IPS-11a (cell line): ENCODE measurements around the gene GPBP1L1.
"Not testable (repeated sequence)": the region's sequence is repeated elsewhere in the genome, so short reads cannot be mapped to it uniquely, and the experiment has no call there.

ENCODE experiments used
- H3K4me3 ChIP-seq: one replicate; pipeline ENCODE4 v1.5.1; 2013; ENCODE audit warnings: low read depth, low read length, control low read depth

GPBP1L1 gene, protein sequence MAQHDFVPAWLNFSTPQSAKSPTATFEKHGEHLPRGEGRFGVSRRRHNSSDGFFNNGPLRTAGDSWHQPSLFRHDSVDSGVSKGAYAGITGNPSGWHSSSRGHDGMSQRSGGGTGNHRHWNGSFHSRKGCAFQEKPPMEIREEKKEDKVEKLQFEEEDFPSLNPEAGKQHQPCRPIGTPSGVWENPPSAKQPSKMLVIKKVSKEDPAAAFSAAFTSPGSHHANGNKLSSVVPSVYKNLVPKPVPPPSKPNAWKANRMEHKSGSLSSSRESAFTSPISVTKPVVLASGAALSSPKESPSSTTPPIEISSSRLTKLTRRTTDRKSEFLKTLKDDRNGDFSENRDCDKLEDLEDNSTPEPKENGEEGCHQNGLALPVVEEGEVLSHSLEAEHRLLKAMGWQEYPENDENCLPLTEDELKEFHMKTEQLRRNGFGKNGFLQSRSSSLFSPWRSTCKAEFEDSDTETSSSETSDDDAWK

DNA sequence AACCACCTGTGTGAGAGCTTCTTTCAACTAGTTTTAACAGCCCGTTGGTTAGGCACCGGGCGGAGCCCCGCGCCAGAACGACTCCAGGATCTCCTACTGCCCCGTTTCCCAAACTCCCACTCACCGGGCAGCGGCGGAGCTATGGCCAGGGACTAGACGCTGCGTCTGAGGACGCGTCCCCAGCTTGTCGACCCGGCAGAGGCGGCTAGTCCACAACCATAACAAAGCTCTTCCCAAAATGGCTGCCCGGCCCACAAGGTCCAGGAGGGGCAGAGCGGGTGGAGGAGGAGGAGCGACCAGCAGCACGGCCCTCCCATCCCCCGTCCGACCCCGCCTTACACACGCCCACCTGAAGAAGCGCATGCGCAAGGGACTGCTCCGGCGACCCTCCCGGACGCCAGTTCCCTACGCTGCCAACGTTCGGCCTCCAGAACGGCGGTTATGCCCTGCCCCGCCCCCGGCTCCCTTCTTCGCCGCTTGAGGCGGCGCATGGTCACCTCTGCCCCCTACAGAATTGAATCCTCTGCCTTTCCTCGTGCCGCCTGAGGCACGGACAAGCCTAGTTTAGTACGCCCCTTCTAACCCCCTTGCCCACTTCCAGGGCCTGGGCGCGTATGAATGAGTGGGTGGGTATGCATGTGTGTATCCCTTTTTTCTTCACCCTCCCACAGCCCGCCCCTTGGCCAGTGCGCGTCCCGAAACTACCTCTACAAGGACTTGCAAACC, at the start of gene GPBP1L1:
GPBP1L1 (minus strand) TSS at position 246 of the 726 bp plus-strand sequence. CDS start 27,446 bp downstream, outside the sequence.
- peak within 1 kb of the TSS; percentile 96 for H3K4me3 ChIP-seq

GRCh38 chr1:45730780-45731319, 44.5 kb upstream of the GPBP1L1 start:
- H3K4me3 ChIP-seq, result no peak overlapping the region

DNA sequence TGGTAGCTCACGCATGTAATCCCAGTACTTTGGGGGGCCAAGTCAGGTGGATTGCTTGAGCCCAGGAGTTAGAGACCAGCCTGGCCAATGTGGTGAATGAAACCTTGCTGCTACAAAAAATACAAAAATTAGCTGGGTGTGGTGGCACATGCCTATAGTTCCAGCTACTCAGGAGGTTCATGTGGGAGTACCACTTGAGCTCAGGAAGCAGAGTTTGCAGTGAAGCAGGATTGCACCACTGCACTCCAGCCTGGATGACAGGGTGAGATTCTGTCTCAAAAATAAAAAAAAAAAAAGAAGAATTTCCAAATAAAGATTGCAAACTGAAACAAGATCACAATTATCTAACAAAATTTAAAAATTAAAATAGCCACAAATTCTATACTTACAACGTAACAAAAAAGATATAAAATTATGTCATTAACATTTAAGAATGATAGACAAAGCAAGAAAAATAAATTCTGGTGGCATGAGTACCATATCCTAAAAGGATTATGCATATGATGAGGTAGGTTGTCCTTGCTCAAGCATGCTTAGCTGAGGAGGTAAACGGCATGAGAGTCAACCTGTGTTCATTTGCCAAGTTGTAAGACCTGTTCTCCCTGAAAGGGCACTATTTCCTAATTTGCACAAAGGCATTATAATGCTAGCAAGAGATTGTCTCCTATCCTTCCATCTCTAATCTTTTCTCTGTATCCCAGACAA, 43.9 kb upstream of the GPBP1L1 start:
- H3K4me3 ChIP-seq, result no peak overlapping the region

GRCh38 chr1:45726007-45726406, 39.7 kb upstream of the GPBP1L1 start:
- not testable (repeated sequence) for H3K4me3 ChIP-seq

DNA sequence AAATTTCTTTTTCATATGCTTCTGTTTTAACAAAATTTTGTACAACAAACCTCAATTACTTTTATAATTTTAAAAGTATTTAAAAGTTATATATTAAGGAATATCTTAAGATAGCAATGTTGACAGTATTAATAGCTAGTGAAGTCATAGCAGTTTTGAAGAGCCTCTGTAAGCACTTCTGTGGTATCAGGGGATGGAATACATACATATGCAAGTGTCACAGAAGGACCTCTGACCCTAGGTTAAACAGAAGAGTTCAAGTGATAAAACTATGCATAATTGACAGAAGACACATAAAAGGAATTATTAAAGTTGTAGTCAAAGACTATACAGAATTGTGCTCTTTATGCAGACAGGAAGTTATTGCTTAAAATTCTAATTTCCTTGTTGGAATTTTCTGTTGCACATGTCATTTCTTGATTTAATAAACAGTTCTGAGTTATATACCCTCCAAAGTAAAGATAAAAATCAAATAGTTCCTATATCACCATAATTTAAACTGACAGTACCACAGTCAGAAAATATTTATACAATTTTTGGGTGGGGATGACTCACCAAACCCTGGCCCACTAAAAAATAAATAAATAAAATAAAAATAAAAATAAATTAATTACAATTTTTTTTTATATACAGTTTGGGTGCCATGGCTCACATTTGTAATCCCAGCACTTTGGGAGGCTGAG, 37.1 kb upstream of the GPBP1L1 start:
- no peak overlapping the region for H3K4me3 ChIP-seq

DNA sequence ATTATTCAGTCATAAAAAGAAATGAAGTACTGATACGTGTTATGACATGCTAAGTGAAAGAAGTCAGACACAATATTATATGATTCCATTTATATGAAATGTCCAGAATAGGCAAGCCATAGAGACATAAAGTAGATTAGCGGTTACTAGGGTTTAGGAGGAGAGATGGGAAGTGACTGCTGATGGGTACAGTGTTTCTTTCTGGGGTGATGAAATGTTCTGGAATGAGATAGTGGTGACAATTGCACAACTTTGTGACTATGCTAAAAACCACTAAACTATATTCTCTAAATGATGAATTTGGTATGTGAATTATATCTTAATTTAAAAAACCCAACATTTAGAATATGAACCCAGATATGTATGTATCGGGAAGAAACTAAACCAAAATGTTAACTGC, 36.5 kb upstream of the GPBP1L1 start:
- H3K4me3 ChIP-seq, result no peak overlapping the region

DNA sequence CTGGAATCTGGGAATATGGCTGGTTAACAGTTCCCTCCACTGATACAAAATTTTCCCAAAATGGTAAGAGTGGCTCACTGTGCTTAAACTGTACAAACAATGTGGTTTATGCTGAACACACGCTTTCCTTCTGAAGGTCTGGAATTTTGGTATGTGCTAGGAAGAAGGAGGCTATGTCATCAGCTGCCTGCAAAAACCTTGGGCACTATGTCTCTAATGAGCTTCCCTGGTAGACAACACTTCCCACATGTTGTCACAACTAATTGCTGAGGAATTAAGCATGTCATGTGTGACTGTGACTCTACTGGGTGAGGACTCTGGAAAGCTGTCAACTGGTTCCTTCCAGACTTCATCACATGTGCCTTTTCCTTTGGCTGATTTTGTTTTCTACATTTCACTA, 34.9 kb upstream of the GPBP1L1 start:
- H3K4me3 ChIP-seq, result no peak overlapping the region

- no peak overlapping the region for H3K4me3 ChIP-seq
These were observed 32.0 kb upstream of the GPBP1L1 start for GRCh38 chr1:45718289-45718688.

GRCh38 chr1:45717386-45717785, 31.1 kb upstream of the GPBP1L1 start:
- H3K4me3 ChIP-seq, result not testable (repeated sequence)

DNA sequence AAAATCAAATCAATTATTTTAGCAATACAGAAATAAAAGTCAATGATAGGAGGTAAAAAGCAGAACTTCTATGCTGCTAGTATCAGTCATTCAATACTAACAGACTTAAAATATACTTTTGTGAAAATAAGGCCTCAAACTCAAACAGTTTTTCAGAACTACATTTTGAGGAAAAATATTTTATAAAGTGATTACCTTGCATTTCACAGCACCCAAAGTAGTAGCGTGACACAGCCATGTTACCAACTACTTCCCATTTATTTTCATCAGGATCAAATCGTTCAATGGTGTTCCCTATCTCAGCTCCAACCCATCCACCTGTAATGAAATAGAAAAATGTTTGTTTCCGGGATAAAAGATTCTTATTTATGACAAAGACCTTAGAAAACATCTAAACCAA, 30.4 kb upstream of the GPBP1L1 start:
- H3K4me3 ChIP-seq, result no peak overlapping the region

DNA sequence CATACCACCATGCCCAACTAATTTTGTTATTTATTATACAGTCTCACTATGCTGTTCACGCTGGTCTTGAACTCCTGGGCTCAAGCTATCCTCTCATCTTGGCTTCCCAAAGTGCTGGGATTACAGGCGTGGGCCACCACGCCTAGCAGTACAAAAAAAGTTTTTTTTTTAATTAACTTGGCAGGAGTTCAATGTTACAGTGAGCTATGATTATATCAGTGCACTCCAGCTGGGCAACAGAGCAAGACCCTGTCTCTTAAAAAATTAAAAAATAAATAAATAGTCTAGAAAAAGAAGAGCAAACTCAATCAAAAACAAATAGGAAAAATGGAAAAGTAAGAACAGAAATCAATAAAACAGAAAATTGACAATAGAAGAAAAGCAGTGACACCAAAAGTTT, 27.4 kb upstream of the GPBP1L1 start:
- no peak overlapping the region for H3K4me3 ChIP-seq

GRCh38 chr1:45704637-45705036, 18.3 kb upstream of the GPBP1L1 start:
- H3K4me3 ChIP-seq, result no peak overlapping the region

DNA sequence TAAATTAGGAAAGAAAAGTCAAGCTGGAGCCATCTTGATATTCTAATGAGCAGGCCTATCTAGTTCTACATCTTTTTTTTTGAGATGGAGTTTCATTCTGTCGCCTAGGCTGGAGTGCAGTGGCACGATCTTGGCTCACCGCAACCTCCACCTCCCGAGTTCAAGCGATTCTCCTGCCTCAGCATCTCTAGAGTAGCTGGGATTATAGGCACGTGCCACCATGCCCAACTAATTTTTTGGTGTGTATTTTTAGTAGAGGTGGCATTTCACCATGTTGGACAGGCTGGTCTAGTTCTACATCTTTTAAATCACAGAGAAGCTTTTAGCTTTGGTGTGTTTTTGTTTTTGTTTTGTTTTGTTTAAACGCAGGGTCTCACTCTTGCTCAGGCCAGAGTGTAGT, 8.5 kb upstream of the GPBP1L1 start:
- H3K4me3 ChIP-seq, result no peak overlapping the region

- not testable (repeated sequence) for H3K4me3 ChIP-seq
These were observed 7.5 kb upstream of the GPBP1L1 start for GRCh38 chr1:45693811-45694210.

DNA sequence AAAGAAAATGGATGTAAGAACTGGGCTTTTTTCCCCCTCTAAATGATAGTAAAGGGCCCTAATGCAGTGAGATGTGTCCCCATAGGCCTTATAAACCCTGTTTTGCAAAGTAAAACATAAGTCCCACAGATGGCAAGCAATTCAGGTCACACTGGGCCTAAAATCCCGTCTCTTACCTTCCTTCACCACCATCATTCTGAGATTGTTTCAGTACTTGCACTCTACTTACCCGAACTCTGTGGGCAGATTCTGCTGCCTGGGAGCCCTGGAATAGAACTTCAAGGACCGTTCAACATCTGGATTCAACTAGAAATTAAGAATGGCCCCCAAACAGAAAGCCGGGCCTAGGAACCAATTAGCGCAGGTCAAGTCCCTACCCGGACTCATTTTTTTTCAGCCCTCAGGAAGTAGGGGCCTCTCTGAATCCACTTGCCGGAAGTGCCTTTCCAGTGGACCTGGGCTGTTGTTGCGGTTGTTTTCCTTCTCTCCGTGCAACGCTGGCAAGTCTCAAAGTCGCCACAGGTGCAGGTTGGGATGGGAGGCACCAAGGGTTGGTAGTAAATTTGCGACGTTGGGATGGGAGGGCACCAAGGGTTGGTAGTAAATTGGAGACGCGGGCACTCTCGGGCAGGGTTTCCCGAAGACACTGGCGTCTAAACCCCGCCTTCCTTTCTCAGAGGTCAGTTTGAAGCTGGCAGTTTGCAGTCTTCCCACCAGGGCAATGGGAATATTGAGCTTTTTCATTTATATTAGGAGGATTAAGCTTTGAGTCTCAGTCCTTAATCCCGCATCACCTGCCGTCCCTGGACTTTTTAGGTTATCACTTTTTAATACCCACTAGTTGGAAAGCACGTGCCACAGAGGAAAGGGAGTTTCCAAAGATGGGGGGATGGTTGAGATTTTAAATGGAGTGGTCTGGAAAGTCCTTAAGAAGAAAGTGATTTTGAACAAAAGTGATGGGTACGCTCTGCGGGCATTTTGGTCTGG, 1.7 kb upstream of the GPBP1L1 start, which contains the start of gene TMEM69:
TMEM69 (plus strand) TSS at position 428 of the 987 bp plus-strand sequence. CDS start 2,888 bp downstream, outside the sequence.
- peak within 1 kb of the TSS; percentile 96 for H3K4me3 ChIP-seq

DNA sequence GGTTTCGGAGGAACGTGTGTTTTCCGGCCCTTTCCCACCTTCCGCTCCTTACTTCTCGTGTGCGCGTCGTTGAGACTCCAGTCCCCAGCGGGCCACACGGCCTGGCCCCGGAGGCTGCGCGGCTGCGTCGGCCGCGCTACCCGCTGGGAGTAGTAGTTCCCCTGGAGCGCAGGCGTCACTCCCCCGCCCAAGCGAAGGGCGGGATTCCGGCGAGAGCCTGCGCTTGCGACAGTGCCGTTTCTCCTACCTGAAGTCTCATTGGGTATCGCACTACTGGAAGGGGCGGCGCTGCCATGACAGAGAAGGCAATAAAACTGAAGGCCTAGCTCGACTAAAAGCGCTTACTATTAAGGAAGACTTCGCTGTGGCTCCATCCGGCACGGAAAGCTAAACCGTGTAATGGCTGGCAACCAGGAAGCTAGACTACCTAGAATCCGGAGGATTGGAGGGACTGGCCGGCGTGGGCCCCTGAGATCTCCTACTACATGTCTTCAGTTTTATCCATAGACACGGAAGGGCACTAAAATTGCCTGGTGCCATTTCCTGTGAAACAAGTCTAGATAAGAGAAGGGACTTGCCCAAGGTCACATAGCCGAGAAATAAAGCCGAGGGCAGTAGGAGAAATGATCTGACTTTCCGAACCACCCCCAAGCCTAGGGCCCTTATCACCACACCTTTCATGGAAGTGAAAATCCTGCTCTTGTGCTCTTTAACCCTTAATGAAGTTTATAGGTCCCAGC, 851 bp upstream of the GPBP1L1 start:
- peak overlapping the region; percentile 96 for H3K4me3 ChIP-seq

GRCh38 chr1:45686015-45686287, 382 bp downstream of the GPBP1L1 start:
- peak overlapping the region; percentile 96 for H3K4me3 ChIP-seq

- H3K4me3 ChIP-seq, result peak overlapping the region; percentile 96
These were observed 872 bp downstream of the GPBP1L1 start for GRCh38 chr1:45685308-45686014.
